Fibroblast of mammary gland (primary cell): ENCODE results near the gene LMBR1.

Experiments used
- DNase-seq: peaks from one replicate; pipeline ENCODE4 v3.0.0-alpha.2; 2010; ENCODE audit warnings: low read depth
- H3K4me3 ChIP-seq: 2 replicates; pipeline ENCODE4 v1.5.1; 2011; ENCODE audit warnings: low read depth, mild to moderate bottlenecking, low read length, moderate library complexity; ENCODE audit not compliant: control insufficient read depth
- CTCF ChIP-seq: conservative IDR thresholded peaks from 2 replicates; pipeline ENCODE4 v1.5.1; 2011; ENCODE audit warnings: low read depth, low read length, inconsistent platforms; ENCODE audit not compliant: control insufficient read depth, insufficient read depth

The LMBR1 gene

GRCh38 chr7:156780724-156781455 is 112.1 kb downstream of the LMBR1 start:
- no peak for DNase-seq
- TF ChIP-seq CTCF: no peak
- no peak overlapping the region for H3K4me3 ChIP-seq

GRCh38 chr7:156778668-156779067 is 114.3 kb downstream of the LMBR1 start:
- no peak for DNase-seq
- H3K4me3 ChIP-seq: no peak overlapping the region
- no peak for TF ChIP-seq CTCF

- DNase-seq: no peak
- TF ChIP-seq CTCF: no peak
- H3K4me3 ChIP-seq: no peak overlapping the region
These were observed 114.8 kb downstream of the LMBR1 start for GRCh38 chr7:156778201-156778600.

GRCh38 chr7:156777364-156778069 is 115.5 kb downstream of the LMBR1 start:
- no peak for TF ChIP-seq CTCF
- peak; percentile 49 for DNase-seq
- H3K4me3 ChIP-seq: no peak overlapping the region

GRCh38 chr7:156776527-156776926 is 116.5 kb downstream of the LMBR1 start:
- TF ChIP-seq CTCF: no peak
- no peak for DNase-seq
- H3K4me3 ChIP-seq: no peak overlapping the region

GRCh38 chr7:156773966-156774365 is 119.0 kb downstream of the LMBR1 start:
- H3K4me3 ChIP-seq: no peak overlapping the region
- TF ChIP-seq CTCF: no peak
- DNase-seq: peak; percentile 57
